Measurements from ENCODE around the gene ARSJ. TPM values are rescaled to one million over a fixed set of nuclear protein-coding genes. Genes with fewer than 3 reads are reported as not detected.
"Not testable (repeated sequence)": the region's sequence is repeated elsewhere in the genome, so short reads cannot be mapped to it uniquely, and the experiment has no call there.

ARSJ gene
- total and polyA plus RNA-seq, 2 donors, result 1.1 to 3.1 TPM

- H3K4me3 ChIP-seq (ENCODE audit: low read length in 2 of 2); H3K27me3 ChIP-seq (ENCODE audit: control insufficient read depth in 2 of 2, insufficient read depth in 1 of 2, low read length in 1 of 2); H3K27ac ChIP-seq (ENCODE audit: low read depth in 1 of 2, low read length in 1 of 2); H3K4me1 ChIP-seq (ENCODE audit: control insufficient read depth in 2 of 2, insufficient read depth in 2 of 2, low read length in 2 of 2); H3K36me3 ChIP-seq (ENCODE audit: control insufficient read depth in 2 of 2, insufficient read depth in 2 of 2, low read length in 1 of 2); H3K9me3 ChIP-seq (ENCODE audit: control insufficient read depth in 2 of 2, insufficient read depth in 1 of 2, low read length in 1 of 2); DNase-seq (ENCODE audit: low read depth in 6 of 9, low spot score in 9 of 9): not testable (repeated sequence)
- WGBS, result 97% methylated on average over 2 of the region's 2 CpGs
Measured at GRCh38 chr4:113940103-113940502, 39.3 kb downstream of the ARSJ start.

DNA sequence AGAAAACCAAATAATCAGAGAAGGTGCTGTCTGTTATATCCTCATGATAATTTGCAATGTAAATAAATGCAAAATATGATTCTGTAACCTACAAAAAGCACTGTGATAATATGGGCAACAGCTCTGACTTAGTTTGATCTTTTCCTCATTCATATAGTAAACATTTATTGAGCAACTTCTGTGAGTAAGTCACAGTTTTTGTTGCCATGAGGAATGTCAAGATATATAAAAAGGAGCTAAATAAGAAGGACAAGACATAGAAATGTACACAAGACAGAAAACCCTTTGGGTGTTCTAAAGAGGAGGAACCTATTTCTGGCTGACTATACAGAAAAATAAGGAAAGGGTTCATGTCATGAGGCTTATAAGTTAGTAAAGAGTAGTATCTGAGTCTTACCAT is 44.3 kb downstream of the ARSJ start:
- no peaks in the 10 kb centered on the region for H3K36me3 ChIP-seq (ENCODE audit: control insufficient read depth in 2 of 2, insufficient read depth in 2 of 2, low read length in 1 of 2)
- H3K27ac ChIP-seq (ENCODE audit: low read depth in 1 of 2, low read length in 1 of 2), result no peak overlapping the region
- no peak for DNase-seq (ENCODE audit: low read depth in 6 of 9, low spot score in 9 of 9)
- no peak overlapping the region for H3K4me3 ChIP-seq (ENCODE audit: low read length in 2 of 2)
- no peaks in the 10 kb centered on the region for H3K4me1 ChIP-seq (ENCODE audit: control insufficient read depth in 2 of 2, insufficient read depth in 2 of 2, low read length in 2 of 2)
- H3K27me3 ChIP-seq (ENCODE audit: control insufficient read depth in 2 of 2, insufficient read depth in 1 of 2, low read length in 1 of 2), result no peaks in the 10 kb centered on the region
- H3K9me3 ChIP-seq (ENCODE audit: control insufficient read depth in 2 of 2, insufficient read depth in 1 of 2, low read length in 1 of 2), result no peaks in the 10 kb centered on the region

- not testable (repeated sequence) for DNase-seq (ENCODE audit: low read depth in 6 of 9, low spot score in 9 of 9); H3K27ac ChIP-seq (ENCODE audit: low read depth in 1 of 2, low read length in 1 of 2); H3K4me3 ChIP-seq (ENCODE audit: low read length in 2 of 2); H3K36me3 ChIP-seq (ENCODE audit: control insufficient read depth in 2 of 2, insufficient read depth in 2 of 2, low read length in 1 of 2); H3K9me3 ChIP-seq (ENCODE audit: control insufficient read depth in 2 of 2, insufficient read depth in 1 of 2, low read length in 1 of 2); H3K4me1 ChIP-seq (ENCODE audit: control insufficient read depth in 2 of 2, insufficient read depth in 2 of 2, low read length in 2 of 2); H3K27me3 ChIP-seq (ENCODE audit: control insufficient read depth in 2 of 2, insufficient read depth in 1 of 2, low read length in 1 of 2)
- 97% methylated on average over 4 of the region's 4 CpGs for WGBS
Measured at GRCh38 chr4:113924706-113925105, 54.7 kb downstream of the ARSJ start.

DNA sequence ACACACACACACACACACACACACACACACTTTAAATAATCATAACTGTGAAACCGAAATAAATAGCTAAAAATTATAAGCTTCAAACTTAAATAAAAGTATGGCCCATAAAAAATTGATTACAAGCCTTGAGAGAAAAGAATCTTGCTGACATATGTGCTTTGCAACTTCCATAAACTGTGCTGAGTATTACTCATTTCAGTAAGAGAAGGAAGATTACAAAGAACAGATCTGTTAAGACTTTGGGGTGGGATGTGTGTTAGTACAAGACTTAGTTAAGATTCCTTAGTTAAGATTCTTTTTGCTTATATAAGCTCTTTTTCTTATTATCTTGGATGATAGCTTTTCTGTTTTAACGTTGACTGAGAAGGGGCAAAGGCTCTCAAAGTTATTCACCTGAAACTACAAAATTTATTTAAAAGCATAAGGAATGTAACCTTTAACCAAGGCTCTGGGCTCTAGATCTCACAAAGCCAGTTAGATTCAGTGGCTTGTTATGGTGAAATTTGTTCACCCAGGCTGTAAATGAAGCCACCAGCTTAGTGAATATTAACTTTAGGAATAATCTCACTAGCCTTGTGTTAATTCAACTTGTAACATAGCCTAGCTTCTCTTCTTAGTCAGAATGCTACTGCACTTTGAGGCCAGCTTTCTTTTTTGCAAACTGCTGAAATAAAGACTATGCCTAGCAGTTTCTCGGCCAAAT is 58.2 kb downstream of the ARSJ start:
- WGBS, result 95% methylated on average over 3 of the region's 3 CpGs
- Histone ChIP-seq H3K27me3 (ENCODE audit: control insufficient read depth in 2 of 2, insufficient read depth in 1 of 2, low read length in 1 of 2) (no peaks in the 10 kb centered on the region), H3K36me3 (ENCODE audit: control insufficient read depth in 2 of 2, insufficient read depth in 2 of 2, low read length in 1 of 2) (no peaks in the 10 kb centered on the region), H3K9me3 (ENCODE audit: control insufficient read depth in 2 of 2, insufficient read depth in 1 of 2, low read length in 1 of 2) (no peaks in the 10 kb centered on the region), H3K4me3 (ENCODE audit: low read length in 2 of 2) (no peak overlapping the region), H3K4me1 (ENCODE audit: control insufficient read depth in 2 of 2, insufficient read depth in 2 of 2, low read length in 2 of 2) (no peaks in the 10 kb centered on the region), H3K27ac (ENCODE audit: low read depth in 1 of 2, low read length in 1 of 2) (no peak overlapping the region)
- DNase-seq (ENCODE audit: low read depth in 6 of 9, low spot score in 9 of 9), result no peak

GRCh38 chr4:113919611-113920010 is 59.8 kb downstream of the ARSJ start:
- Histone ChIP-seq H3K36me3 (ENCODE audit: control insufficient read depth in 2 of 2, insufficient read depth in 2 of 2, low read length in 1 of 2) (no peaks in the 10 kb centered on the region), H3K27me3 (ENCODE audit: control insufficient read depth in 2 of 2, insufficient read depth in 1 of 2, low read length in 1 of 2) (no peaks in the 10 kb centered on the region), H3K4me3 (ENCODE audit: low read length in 2 of 2) (no peak overlapping the region), H3K27ac (ENCODE audit: low read depth in 1 of 2, low read length in 1 of 2) (no peak overlapping the region), H3K4me1 (ENCODE audit: control insufficient read depth in 2 of 2, insufficient read depth in 2 of 2, low read length in 2 of 2) (no peaks in the 10 kb centered on the region), H3K9me3 (ENCODE audit: control insufficient read depth in 2 of 2, insufficient read depth in 1 of 2, low read length in 1 of 2) (no peaks in the 10 kb centered on the region)
- 96% methylated on average over 1 of the region's 1 CpG for WGBS
- DNase-seq (ENCODE audit: low read depth in 6 of 9, low spot score in 9 of 9), result no peak

- H3K4me3 ChIP-seq (ENCODE audit: low read length in 2 of 2), result no peak overlapping the region
- no peaks in the 10 kb centered on the region for H3K9me3 ChIP-seq (ENCODE audit: control insufficient read depth in 2 of 2, insufficient read depth in 1 of 2, low read length in 1 of 2)
- no peaks in the 10 kb centered on the region for H3K4me1 ChIP-seq (ENCODE audit: control insufficient read depth in 2 of 2, insufficient read depth in 2 of 2, low read length in 2 of 2)
- no peaks in the 10 kb centered on the region for H3K27me3 ChIP-seq (ENCODE audit: control insufficient read depth in 2 of 2, insufficient read depth in 1 of 2, low read length in 1 of 2)
- H3K36me3 ChIP-seq (ENCODE audit: control insufficient read depth in 2 of 2, insufficient read depth in 2 of 2, low read length in 1 of 2), result no peaks in the 10 kb centered on the region
- WGBS, result 57% methylated on average over 5 of the region's 5 CpGs
- no peak for DNase-seq (ENCODE audit: low read depth in 6 of 9, low spot score in 9 of 9)
- no peak overlapping the region for H3K27ac ChIP-seq (ENCODE audit: low read depth in 1 of 2, low read length in 1 of 2)
Measured at GRCh38 chr4:113919145-113919544, 60.3 kb downstream of the ARSJ start.

GRCh38 chr4:113908829-113909228 is 70.6 kb downstream of the ARSJ start:
- H3K36me3 ChIP-seq (ENCODE audit: control insufficient read depth in 2 of 2, insufficient read depth in 2 of 2, low read length in 1 of 2), result no peaks in the 10 kb centered on the region
- no peak overlapping the region for H3K27ac ChIP-seq (ENCODE audit: low read depth in 1 of 2, low read length in 1 of 2)
- H3K4me1 ChIP-seq (ENCODE audit: control insufficient read depth in 2 of 2, insufficient read depth in 2 of 2, low read length in 2 of 2), result no peaks in the 10 kb centered on the region
- no peaks in the 10 kb centered on the region for H3K27me3 ChIP-seq (ENCODE audit: control insufficient read depth in 2 of 2, insufficient read depth in 1 of 2, low read length in 1 of 2)
- H3K9me3 ChIP-seq (ENCODE audit: control insufficient read depth in 2 of 2, insufficient read depth in 1 of 2, low read length in 1 of 2), result no peaks in the 10 kb centered on the region
- H3K4me3 ChIP-seq (ENCODE audit: low read length in 2 of 2), result no peak overlapping the region
- DNase-seq (ENCODE audit: low read depth in 6 of 9, low spot score in 9 of 9), result no peak

DNA sequence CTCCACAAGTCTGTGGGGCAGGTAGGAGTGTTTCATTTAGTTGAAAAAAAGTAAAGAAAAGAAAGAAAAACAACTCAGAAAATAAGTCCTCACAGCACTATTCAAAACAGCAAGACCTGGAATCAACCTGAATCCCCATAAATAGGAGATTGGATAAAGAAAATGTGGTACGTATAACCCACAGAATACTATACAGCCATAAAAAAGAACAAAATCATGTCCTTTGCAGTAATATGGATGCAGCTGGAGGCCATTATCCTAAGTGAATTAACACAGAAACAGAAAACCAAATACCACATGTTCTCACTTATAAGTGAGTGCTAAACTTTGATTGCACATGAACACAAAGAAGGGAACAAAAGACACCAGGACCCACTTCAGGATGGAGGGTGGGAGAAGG is 71.9 kb downstream of the ARSJ start:
- H3K9me3 ChIP-seq (ENCODE audit: control insufficient read depth in 2 of 2, insufficient read depth in 1 of 2, low read length in 1 of 2), result no peaks in the 10 kb centered on the region
- H3K36me3 ChIP-seq (ENCODE audit: control insufficient read depth in 2 of 2, insufficient read depth in 2 of 2, low read length in 1 of 2), result no peaks in the 10 kb centered on the region
- H3K4me1 ChIP-seq (ENCODE audit: control insufficient read depth in 2 of 2, insufficient read depth in 2 of 2, low read length in 2 of 2), result peaks cover 3 to 7% of the 10 kb centered on the region in 2 donors
- no peak overlapping the region for H3K27ac ChIP-seq (ENCODE audit: low read depth in 1 of 2, low read length in 1 of 2)
- no peaks in the 10 kb centered on the region for H3K27me3 ChIP-seq (ENCODE audit: control insufficient read depth in 2 of 2, insufficient read depth in 1 of 2, low read length in 1 of 2)
- DNase-seq (ENCODE audit: low read depth in 6 of 9, low spot score in 9 of 9), result no peak
- WGBS, result 98% methylated on average over 1 of the region's 1 CpG
- H3K4me3 ChIP-seq (ENCODE audit: low read length in 2 of 2), result no peak overlapping the region

GRCh38 chr4:113905301-113905700 is 74.1 kb downstream of the ARSJ start:
- H3K4me1 ChIP-seq (ENCODE audit: control insufficient read depth in 2 of 2, insufficient read depth in 2 of 2, low read length in 2 of 2), result peaks cover 10 to 19% of the 10 kb centered on the region in 2 donors
- H3K27ac ChIP-seq (ENCODE audit: low read depth in 1 of 2, low read length in 1 of 2), result no peak overlapping the region
- no peaks in the 10 kb centered on the region for H3K27me3 ChIP-seq (ENCODE audit: control insufficient read depth in 2 of 2, insufficient read depth in 1 of 2, low read length in 1 of 2)

DNA sequence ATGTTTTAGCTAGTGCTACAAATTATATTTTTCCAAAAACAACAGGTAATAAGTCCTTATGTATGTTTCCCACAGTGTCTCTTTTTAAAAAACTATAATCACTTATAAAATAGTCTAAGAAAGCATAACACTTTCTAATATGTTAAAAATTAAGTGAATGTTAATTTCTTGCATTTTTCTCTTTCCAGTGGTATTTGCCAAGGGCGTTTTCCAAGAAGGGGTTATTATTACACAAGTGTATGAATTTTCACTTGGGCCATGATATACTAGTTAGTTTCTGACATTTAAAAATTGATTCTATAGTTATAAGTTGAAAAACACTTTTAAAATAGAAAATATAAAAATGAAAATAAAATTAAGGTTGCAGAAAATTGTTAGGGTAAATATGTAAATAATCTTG is 74.6 kb downstream of the ARSJ start:
- H3K9me3 ChIP-seq (ENCODE audit: control insufficient read depth in 2 of 2, insufficient read depth in 1 of 2, low read length in 1 of 2), result no peaks in the 10 kb centered on the region
- no peaks in the 10 kb centered on the region for H3K27me3 ChIP-seq (ENCODE audit: control insufficient read depth in 2 of 2, insufficient read depth in 1 of 2, low read length in 1 of 2)
- 98% methylated on average over 1 of the region's 1 CpG for WGBS
- H3K4me1 ChIP-seq (ENCODE audit: control insufficient read depth in 2 of 2, insufficient read depth in 2 of 2, low read length in 2 of 2), result peaks cover 10 to 19% of the 10 kb centered on the region in 2 donors
- H3K4me3 ChIP-seq (ENCODE audit: low read length in 2 of 2), result no peak overlapping the region
- DNase-seq (ENCODE audit: low read depth in 6 of 9, low spot score in 9 of 9), result no peak
- H3K36me3 ChIP-seq (ENCODE audit: control insufficient read depth in 2 of 2, insufficient read depth in 2 of 2, low read length in 1 of 2), result no peaks in the 10 kb centered on the region
- no peak overlapping the region for H3K27ac ChIP-seq (ENCODE audit: low read depth in 1 of 2, low read length in 1 of 2)

More at GRCh38 chr4:113905301-113905700, 74.1 kb downstream of the ARSJ start:
- no peaks in the 10 kb centered on the region for H3K36me3 ChIP-seq (ENCODE audit: control insufficient read depth in 2 of 2, insufficient read depth in 2 of 2, low read length in 1 of 2)
- 92% methylated on average over 1 of the region's 1 CpG for WGBS
- H3K4me3 ChIP-seq (ENCODE audit: low read length in 2 of 2), result no peak overlapping the region
- H3K9me3 ChIP-seq (ENCODE audit: control insufficient read depth in 2 of 2, insufficient read depth in 1 of 2, low read length in 1 of 2), result no peaks in the 10 kb centered on the region
- DNase-seq (ENCODE audit: low read depth in 6 of 9, low spot score in 9 of 9), result no peak
